Measurements from ENCODE around the gene ACSF3.

ACSF3 gene

DNA sequence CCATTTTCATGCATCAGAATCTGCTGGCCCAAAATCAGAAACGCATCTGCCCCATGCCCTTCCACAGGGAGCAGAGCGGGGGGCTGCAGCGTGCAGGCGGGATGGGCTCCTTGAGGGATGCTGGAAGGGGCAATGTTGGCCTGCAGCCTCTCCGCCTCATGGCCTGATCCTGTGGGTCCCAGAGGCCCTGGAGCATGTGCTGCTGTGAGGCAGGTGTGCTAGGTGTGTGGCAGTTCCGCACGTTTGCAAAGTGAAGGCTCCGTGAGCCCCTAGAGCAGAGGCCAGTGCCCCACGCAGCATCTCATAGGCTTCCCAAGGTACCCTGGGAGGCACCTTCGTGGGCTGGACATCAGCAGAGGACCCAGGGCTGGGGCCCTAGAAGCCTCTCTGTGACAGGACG lies 41.5 kb downstream of the ACSF3 start:
- peak in 1 of 42 donors; percentile 11 for DNase-seq
- intact Hi-C loops (cut with DNase I): no loop called here

GRCh38 chr16:89135971-89136765 lies 42.5 kb downstream of the ACSF3 start:
- intact Hi-C loops (cut with DNase I): no loop called here
- DNase-seq: peak in 4 of 42 donors; percentile 27 to 40 (median 33)

- intact Hi-C loops (cut with DNase I): no loop called here
- DNase-seq: no peak
Observed at GRCh38 chr16:89136931-89137330, 43.3 kb downstream of the ACSF3 start.

DNA sequence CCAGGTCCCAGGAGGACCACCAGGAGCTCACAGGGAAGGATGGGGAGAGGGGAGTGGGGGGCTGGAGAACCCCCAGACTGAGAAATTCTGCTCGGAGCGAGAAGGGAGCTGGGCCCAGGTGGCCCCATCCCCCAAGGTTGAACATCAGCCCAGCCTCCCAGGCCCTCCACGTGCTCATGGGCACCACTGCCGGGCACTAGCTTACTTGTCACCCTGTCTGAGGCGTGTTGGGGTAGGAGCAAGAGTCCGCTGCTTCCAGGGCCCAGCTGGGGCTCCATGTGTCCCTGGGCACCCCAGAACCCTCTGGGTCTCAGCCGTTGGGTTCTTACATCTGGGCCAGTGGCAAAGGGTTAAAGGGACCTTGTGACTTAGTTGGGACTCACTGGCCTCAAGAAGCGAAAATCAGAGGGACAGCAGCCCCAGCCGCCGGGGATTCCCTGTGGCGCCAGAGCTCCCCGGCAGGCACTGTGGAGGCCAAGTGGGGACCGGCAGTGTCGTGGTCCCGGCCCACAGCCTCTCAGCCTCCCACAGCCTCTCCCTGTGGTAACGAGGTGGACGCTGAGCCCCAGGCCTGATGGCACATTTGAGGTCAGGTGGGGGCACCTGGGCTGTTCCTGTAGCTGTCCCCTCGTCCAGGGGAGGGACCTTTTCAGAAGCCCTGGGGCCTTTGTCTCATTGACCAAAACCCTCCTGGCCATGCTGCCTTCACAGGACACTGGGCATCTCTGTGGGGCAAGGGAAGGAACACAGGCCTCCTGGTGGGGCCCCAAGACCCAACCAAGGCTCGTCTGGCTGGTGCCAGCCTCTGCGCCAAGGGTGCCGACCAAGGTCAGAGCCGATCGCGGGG lies 44.2 kb downstream of the ACSF3 start:
- intact Hi-C loops (cut with DNase I): no loop called here
- DNase-seq: no peak

- no peak for DNase-seq
- intact Hi-C loops (cut with DNase I): no loop called here
Observed at GRCh38 chr16:89138513-89138795, 44.8 kb downstream of the ACSF3 start.

DNA sequence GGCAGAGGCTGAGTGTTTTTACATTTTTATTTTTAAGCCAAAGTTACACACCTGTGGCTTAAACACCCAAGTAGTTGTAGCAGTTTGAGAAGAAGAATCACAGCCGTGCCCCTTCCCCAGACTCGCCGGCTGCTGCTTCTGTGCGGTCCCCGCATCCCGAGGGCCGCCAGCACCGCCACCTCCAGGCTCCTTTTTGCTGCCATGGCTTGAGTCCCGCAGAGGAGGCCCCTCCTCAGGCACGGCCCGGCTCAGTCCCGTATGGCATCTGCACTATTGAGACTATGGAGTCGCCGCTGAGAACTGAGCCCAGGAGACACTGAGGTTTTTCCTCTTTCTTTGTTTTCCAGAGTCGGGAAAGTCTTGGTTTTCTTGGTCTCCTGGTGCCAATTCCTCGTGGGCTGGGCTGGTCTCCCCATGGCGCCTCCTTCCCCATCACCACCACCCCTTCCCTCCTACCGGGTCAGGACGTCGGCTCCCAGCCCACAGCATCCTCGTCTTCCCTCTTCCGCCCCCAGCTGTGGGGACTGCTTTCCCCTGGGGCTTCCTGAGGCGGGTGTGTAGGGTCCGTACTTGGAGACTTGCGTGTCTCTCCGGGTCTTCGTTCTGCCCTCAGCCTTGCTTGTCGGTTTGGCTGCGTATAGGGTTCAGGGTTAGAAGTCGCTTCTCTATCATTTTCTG lies 45.3 kb downstream of the ACSF3 start:
- DNase-seq: no peak
- intact Hi-C loops (cut with DNase I): no loop called here

DNA sequence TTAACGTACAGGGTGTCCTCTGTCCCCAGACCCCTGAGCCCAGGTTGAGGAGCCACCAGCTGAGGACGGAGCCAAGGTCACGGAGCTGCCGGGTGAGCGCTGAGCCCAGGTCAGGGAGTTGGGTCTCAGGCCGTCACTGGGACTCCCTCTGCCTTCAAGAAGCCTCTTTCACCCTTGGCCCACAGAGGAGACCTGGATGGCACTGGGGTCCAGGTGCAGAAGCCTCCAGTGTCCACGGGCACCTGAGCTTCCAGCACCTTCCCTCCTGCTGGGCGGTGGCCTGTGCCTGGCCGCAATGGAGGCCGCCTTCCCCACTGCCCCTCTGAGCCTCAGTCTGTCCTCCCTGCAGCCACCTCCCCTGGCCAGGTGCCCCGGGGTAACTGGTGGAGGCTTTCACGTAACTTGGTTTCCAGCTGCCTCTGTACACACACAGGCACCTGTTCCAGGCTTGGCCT lies 46.3 kb downstream of the ACSF3 start:
- intact Hi-C loops (cut with DNase I): no loop called here
- no peak for DNase-seq

DNA sequence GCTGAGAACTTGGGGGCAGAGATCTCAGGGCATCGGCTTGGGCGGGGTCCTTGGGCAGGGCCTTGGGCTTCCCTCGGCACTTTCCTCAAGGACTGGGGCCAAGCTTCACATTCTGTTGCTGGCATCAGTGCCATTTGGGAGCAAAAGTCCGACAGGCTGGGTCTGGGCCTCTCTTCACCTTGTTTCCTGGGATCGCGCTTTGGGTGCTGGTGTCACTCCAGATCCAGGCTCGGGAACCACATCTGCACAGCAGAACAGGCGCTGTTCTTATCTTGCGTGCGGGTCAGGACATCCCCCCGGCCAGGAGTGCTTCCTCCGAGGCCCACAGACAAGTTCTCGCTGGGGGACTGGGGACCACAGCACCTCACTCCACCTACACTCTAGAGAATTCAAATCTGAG lies 46.7 kb downstream of the ACSF3 start:
- DNase-seq: no peak
- intact Hi-C loops (cut with DNase I): no loop called here

DNA sequence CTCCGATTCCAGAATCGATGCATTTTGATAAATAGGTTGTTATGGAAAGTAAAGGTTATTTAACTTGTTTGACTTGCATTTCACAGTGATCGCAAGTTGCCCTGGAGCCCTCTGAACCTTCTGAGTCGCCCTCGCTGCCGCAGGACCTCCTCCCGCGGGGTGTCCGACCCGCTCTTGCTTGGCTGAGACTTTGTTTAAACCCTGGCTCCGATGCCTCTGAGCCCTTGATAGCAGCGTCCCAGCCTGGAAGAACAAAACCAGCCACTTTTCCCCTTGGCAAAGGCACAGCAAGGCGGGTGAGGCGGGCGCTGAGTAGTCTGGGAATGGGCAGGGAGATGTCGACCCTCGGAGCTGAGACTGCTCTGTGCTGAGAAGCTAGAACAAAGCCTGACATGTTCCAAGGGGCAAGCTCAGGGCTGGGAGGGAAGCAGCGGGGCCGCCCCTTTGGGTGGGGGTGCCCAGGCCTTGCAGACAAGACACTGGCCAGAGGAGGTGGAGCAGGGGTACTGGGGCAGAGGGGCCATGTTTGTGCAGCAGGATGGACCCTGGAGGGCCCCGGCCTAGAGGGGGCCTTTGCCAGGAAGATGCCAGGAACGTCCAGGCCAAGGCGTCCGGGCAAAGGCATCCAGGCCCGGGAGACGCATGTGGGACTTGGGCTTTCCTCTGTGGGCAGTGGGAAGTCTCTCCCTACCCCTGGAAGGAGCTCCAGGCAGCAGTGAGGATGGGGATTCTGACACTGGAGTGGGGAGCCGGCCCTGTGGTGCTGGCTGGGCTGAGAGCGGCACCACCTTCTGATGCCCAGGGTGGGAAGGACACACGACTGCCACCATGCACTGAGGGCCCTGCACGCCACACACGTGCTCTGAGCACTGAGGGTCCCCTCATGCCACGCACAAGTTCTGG lies 47.6 kb downstream of the ACSF3 start:
- DNase-seq: no peak

GRCh38 chr16:89141884-89142267 lies 48.2 kb downstream of the ACSF3 start:
- no peak for DNase-seq
- intact Hi-C loops (cut with DNase I): no loop called here

More for the DNA sequence above, 47.6 kb downstream of the ACSF3 start:
- intact Hi-C loops (cut with DNase I): no loop called here

- DNase-seq: peak in 15 of 42 donors; percentile 28 to 66 (median 44)
- intact Hi-C loops (cut with DNase I): no loop called here
Observed at GRCh38 chr16:89142474-89143195, 49.0 kb downstream of the ACSF3 start.

- DNase-seq: no peak
- intact Hi-C loops (cut with DNase I): no loop called here
Observed at GRCh38 chr16:89143201-89143741, 49.6 kb downstream of the ACSF3 start.

DNA sequence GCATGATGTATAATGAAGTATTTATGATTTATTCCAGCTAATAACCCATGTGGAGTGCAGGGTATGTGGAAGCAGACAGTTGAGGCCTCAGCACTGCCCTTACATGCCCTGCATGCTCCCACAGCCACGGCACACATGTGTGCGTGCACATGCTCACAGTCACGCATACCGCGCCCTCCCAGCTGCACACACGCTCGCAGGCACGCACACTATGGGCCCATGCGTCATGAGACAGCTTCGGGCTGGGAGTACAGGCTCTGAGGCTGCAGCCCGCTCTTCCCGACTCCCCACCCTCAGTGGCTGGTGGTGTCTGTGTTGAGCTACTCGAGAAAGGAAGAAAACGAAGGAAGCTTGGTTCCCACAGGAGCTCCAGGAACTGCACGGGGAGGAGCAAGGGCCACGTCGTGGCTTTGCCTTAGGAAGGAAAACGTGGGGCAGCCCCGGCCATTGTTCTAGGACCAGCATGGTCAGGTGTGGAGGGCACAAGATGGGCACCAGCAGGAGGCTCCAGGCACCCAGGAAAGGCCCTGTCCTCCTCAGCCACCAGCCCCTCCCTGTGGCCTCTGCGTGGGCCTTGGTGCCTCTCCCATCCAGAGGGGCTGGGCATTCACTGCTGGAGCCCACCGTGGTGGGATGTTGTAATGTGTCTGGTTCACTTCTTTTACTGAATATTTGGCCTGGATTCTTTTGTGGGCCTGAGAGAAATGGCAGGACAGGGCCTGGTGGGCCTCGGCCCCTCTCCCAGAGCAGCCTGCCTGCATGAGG lies 50.4 kb downstream of the ACSF3 start:
- intact Hi-C loops (cut with DNase I): no loop called here
- no peak for DNase-seq

DNA sequence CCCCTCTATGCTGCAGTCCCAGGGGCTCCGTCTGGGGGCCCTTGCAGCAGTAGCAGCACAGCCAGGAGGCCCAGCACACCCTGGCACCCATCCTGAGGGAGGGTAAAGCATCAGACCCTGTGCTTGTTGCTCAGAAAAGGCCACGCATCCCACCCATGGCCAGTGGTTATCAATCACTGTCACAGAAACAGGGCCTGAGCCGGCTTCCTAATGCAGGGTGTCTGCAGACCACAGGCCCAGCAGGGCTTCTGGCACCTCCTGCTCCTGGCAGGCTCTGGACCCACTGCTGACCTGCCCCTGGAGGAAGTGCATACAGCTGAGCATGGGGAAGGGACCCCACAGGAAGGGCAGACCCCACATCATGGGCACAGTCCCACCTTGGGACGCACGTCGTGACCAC lies 51.0 kb downstream of the ACSF3 start:
- intact Hi-C loops (cut with DNase I): no loop called here
- DNase-seq: no peak

DNA sequence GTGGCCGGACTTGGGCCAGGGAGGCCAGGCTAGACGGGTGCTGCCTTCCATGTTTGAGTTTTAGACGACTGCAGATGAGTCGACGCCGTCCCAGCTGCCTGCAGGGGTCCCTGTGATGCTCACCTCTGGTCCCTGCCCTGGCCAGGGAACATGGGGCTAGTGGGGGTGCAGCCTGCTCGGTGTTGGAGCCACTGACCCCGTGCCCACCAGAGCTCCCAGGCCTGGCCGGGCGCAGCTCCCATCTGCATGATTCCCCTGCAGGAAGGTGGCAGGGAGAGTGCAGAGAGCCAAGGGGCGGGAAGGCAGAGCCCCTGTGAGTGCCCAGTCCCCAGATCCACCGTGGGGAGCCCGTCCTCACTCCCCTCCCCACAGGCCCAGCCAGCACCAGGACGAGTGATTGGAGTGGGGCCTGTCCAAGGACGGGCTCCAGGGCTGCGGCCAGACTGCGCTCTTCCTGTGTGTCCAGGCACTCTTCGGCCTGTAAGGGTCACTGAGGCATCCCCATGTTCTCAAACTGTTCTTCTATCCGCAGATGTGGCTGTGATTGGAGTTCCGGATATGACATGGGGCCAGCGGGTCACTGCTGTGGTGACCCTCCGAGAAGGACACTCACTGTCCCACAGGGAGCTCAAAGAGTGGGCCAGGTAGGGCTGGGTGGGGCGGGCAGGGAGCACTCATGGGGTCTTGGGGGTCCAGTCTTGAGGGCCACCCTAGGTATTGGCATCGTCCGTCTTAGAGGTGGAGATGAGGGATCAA lies 51.9 kb downstream of the ACSF3 start:
- intact Hi-C loops (cut with DNase I): no loop called here

GRCh38 chr16:89146211-89147005 lies 52.8 kb downstream of the ACSF3 start:
- intact Hi-C loops (cut with DNase I): no loop called here
- DNase-seq: no peak

More for the DNA sequence above, 51.9 kb downstream of the ACSF3 start:
- no peak for DNase-seq

Data from head of caudate nucleus (tissue), 42 donors.